Colon (tissue), 2 donors: ENCODE results near the gene ST6GALNAC4.
"Not testable (repeated sequence)": the region's sequence is repeated elsewhere in the genome, so short reads cannot be mapped to it uniquely, and the experiment has no call there.

Source experiments
- FAIRE-seq: peaks from 2 replicates; lab custom pipeline; 2012; peaks lifted over from hg19 to GRCh38; lab: Jason Lieb, UNC
- donor health status: control.
- donor health status: control.

ST6GALNAC4 gene

DNA sequence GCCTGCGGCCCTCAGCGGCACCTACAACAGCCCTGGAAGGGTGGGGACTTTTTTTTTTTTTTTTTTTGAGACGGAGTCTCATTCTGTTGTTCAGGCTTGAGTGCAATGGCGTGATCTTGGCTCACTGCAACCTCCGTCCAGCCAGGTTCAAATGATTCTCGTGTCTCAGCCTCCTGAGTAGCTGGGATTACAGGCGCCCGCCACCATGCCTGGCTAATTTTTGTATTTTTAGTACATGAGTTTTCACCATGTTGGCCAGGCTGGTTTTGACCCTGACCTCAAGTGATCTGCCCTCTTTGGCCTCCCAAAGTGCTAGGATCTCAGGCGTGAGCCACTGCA is 46.7 kb downstream of the ST6GALNAC4 start:
- FAIRE-seq, result not testable (repeated sequence)

DNA sequence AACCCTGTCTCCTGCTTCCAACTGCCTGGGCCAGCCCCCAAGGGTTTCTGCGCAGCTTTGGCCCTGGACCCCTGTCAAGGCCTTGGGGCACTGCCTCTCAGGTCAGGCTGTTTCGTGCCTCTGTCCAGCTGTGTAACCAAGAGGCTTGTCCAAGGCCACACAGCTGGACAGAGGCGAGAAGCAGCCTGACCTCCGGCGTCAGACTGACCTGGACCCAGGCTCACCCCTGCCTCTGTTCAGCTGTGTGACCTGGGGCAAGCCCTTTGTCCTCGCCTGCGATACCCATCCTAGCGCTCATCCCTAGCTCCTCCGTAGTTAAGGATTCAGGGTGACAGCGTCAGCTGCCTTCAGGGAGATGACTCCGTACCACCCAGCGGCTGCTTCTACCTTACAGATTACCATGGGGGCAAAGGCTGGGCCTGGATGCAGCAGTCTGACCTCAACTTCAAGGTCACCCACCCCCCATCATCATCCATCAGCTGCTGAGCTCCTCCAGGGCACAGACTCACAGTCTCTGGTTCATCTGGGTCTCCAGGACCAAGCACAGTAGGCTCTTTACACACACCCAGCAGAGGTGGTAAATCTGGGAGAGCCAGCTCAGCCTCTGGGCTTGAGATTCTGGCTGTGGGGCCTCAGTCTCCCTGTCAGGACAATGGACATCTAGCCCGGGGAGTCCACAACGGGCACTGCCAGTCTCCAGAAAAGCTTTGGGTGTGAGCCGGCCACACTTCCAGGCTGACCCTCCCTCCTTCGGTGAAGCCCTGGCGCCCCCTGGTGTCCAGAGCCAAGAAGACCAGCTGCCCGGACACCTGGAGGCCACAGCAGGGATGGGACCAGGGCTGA is 47.3 kb downstream of the ST6GALNAC4 start:
- no peak for FAIRE-seq

DNA sequence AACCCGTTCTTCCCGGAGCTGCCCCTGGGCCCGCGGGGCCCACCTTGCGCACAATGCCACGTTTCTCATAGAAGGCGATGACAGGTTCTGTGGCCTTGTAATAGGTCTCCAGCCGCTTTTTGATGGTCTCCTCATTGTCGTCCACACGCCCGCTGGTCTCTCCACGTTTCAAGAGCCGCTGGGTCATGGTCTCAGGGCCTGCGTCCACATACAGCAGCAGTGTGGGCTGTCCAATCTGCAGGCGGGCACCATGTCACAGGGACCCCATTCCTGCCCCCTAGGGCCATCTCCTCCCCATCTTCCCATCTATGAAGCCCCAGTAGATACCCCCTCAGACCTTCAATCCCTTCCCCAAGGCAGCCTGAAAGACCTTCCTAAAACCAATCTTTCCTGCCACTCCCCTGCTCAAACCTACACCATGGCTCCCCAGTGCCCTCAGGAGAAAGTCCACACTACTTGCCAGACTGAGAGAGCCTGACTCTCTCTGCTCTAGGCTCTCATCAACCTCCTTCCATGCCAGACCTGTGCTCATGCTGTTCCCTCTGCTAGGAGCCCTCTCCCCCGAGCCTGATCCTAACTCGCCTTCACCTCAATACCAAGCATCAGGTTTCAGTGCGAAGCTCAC is 48.5 kb downstream of the ST6GALNAC4 start:
- no peak for FAIRE-seq

DNA sequence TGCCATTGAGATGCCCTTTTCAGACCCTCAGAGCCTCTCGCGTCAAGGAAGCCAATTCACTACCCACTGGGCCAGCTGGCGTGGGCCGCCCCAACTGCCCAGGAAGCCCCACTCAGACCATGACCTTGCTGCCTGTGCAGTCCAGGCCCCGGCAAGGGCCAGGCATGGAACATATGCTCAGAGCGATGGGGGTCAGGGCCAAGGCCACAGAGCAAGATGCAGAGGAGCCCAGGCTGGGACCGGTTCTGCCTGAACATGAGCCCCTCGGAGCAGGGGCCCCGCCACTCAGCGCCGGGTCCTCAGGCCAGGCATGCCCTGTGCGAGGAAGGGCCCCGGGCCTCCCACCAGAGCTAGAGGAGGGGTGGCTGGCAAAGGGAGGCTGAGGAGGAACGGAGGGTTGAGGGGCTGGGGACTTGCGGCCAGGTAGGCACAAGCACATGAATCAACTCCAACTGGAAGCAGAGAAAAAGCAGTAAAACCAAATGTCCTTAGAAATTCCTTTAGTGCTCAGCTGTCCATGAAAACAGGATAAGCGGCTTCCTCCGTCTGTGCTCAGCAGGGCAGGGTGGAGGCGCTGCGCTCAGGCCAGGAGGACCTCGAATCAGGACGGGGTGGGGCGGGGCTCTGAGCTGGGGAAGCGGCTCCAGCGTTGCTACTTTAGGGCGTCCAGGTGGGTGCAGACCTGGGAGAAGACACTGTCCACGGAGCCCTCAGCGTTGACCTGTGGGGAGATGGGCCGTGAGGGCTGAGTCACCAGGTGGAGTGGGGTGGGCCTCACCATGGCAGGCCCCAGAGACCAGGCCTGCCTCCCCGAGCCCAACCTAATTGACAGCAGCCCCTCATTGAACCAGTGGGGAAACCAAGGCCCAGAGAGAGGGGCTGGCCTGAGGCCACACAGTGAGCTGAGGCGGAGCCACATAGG is 49.2 kb downstream of the ST6GALNAC4 start:
- FAIRE-seq, result no peak

DNA sequence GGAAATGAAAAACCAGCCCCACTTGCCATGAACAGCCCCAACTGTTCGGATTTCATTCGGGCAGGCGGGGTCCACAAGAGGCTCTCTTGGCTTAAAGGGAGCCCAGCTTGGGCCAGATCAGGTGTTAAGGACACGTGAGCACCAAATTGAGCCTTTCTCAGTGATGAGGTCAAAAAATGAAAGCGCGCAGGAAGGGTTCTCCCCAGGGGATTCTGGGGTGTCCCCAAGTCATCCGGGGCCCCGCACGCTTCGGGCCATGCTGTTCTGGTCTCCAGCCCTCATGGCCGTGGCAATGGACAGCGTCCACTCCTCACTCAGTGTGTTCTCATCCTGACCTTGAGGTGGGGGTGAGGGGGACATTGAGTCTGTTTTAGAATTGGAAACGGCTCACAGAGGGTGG is 50.3 kb downstream of the ST6GALNAC4 start:
- no peak for FAIRE-seq

DNA sequence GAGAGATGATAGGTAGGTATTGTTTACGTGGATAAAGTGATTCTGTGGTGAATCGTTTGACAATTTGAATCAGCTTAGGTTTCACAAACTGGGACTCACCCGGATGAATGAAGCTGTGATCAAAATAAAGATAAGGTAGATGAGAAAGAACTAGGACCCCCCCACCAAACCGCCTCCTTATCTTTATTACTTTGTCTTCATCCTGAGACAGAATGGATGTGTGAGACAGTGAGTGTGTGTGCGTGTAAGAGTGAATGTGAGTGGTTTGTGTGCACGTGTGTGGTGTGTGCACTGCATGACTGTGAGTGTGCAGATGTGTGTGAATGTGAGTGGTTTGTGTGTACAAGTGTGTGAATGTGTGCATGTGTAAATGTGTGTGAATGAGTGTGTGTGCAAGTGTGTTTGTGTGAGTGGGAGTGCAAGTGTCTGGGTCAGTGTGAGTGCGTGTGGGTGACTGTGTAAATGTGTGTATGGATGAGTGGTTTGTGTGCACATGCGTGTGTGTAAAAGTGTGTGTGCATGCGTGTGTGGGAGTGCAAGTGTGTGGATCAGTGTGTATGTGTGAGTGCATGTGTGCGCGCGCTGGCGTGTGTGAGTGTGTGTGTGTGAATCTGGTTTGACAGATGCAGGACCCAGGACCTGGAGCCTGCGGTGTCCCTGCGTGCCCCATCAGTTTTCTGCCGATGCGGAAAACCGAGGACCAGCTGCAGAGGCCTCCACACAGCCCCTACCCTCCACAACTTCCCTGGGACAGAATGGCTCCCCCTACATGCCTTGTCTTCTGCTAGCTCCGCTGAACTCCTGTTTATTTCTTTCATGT is 51.0 kb downstream of the ST6GALNAC4 start:
- FAIRE-seq, result no peak

DNA sequence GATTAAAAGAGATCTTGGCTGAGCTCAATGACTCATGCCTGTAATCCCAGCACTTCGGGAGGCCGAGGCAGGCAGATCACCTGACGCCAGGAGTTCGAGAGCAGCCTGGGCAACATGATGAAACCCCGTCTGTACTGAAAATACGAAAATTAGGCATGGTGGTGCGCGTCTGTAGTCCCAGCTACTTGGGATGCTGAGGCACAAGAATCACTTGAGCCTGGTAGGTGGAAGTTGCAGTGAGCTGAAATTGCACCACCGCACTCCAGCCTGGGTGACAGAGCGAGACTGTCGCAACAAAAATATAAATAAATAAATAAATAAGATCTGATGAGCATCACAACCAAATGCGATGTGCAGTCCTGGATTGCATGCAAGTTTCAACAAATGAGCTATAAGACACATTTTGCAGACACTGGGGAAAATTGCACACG is 53.6 kb downstream of the ST6GALNAC4 start:
- no peak for FAIRE-seq

DNA sequence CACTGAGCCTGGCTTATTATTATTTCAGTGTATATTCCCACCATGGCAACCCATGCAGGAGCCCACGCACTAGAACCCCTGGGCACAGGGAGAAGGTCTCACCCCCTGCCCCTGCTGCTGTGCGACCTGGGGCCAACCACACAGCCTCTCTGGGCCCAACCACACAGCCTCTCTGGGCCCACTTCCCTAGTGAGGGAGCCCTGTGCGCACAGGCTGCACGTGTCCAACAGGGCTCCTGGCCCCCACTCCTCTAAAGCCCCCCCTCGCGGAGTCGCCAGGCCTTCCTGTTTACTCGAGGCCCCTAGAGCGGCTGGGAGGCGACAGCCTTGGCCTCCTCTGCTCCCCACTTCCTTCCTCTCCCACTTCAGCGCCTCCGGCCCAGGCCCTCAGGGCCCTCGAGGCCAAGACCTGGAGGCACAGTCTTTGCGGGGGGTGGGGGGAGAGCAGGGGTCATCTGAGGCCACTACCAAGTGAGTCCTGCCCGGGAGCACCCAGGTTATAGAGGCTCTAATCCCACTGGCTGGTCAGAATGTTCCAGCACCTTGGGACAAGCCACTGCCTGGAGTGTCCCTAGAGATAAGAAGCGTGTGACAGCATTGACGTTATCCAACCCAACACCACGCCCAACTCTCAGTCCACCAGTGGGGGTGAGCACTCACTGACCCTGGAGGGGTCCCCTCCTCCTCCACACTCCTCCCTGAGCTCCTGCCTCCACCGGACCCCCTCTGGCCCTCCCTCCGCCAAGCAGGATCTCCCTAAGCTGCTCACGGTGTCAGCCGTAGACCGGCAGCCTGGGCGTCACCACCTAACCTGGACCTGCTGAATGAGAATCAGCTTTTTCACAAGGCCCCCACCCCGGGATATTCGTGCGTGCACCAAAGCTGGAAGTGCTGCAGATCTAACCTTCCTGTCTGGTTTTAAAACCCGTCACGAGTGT is 54.5 kb downstream of the ST6GALNAC4 start:
- FAIRE-seq, result no peak

DNA sequence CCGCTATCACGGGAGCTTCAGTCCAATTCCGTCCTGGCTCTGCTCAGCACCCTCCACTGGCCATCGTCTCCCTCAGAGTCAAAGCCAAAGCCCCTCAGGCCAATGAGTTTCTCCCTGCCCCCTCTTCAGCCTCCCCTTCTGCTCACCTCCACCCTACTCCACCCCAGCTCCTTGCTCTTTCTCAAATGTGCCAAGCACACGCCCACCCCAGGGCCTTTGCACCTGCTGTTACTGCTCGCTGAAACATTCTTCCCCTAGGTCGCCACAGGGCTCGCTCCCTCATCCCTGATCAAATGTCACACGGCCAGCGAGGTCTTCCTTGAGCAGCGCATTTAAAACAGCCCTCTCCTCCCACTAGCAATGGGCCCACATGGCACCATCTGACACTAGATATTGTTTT is 56.1 kb downstream of the ST6GALNAC4 start:
- FAIRE-seq, result no peak

DNA sequence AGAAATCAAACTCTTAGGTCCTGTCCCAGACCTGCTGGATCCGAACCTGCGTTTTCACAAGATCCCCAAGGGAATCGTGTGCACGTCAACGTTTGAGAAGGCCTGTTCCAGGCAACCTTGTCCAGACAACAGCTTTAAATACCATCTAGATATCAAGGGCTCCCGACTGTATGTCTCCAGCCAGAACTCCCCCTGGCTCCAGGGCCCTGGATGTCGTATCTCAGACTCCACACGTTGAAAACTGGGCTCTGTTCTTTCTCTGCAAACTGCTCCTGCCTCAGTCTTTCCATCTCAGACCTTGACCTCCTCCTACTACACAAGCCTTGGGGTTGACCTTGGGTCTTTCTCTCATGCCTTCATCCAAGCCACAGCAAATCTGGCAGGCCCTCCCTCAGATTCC is 56.6 kb downstream of the ST6GALNAC4 start:
- no peak for FAIRE-seq

DNA sequence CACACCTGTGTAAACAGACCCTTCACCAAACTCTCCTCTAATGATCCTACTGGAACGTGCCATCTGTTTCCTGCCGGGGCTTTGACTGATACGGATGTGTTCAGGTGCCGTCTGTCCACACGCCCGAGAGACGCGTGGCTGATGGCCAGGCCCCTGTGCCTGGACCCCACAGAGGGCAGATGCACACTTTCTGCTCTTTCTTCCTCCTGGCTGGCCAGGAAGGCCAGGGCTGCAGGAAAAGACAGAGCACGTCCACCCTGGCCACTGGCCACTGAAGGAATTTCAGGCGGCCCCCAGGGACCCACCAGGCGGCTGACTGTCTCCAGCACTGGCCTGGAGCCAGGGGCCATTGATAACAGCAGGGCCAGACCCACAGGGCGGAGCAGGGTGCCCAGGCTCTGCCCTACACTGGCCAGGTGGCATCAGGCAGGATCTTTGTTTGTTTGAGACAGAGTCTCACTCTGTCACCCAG is 58.8 kb downstream of the ST6GALNAC4 start:
- FAIRE-seq, result no peak
